Astrocyte (in vitro differentiated cells and primary cell): ENCODE results near the gene DYNLT1. TPM values are rescaled to one million over a fixed set of nuclear protein-coding genes. Genes with fewer than 3 reads are reported as not detected.

Experiments
- DNase-seq: peaks from one replicate; pipeline ENCODE4 v3.0.0-alpha.2; 2010; ENCODE audit warnings: low read depth
- FAIRE-seq: peaks from 2 replicates; lab custom pipeline; 2011; peaks lifted over from hg19 to GRCh38; lab: Jason Lieb, UNC
- H2AFZ ChIP-seq: 2 replicates; pipeline ENCODE4 v1.6.0; 2012; ENCODE audit warnings: low read depth, low read length, inconsistent platforms
- H3K27ac ChIP-seq: 2 replicates; pipeline ENCODE4 v1.5.1; 2011; ENCODE audit warnings: low read depth, low read length, inconsistent platforms
- H3K27me3 ChIP-seq: 2 replicates; pipeline ENCODE4 v1.6.0; 2011; ENCODE audit warnings: low read length, inconsistent platforms; ENCODE audit not compliant: insufficient read depth
- H3K36me3 ChIP-seq: 2 replicates; pipeline ENCODE4 v1.5.1; 2011; ENCODE audit warnings: low read length, inconsistent platforms; ENCODE audit not compliant: insufficient read depth
- H3K4me1 ChIP-seq: 2 replicates; pipeline ENCODE4 v1.5.1; 2011; ENCODE audit warnings: low read length, inconsistent platforms; ENCODE audit not compliant: insufficient read depth
- H3K4me2 ChIP-seq: 2 replicates; pipeline ENCODE4 v1.6.0; 2012; ENCODE audit warnings: low read length, inconsistent platforms
- H3K4me3 ChIP-seq: 2 replicates; pipeline ENCODE4 v1.5.1; 2011; ENCODE audit warnings: low read depth, mild to moderate bottlenecking, low read length, inconsistent platforms; ENCODE audit not compliant: insufficient read depth
- H3K79me2 ChIP-seq: 2 replicates; pipeline ENCODE4 v1.6.0; 2012; ENCODE audit warnings: mild to moderate bottlenecking, low read length, inconsistent platforms; ENCODE audit not compliant: insufficient read depth
- H3K9ac ChIP-seq: 2 replicates; pipeline ENCODE4 v1.6.0; 2012; ENCODE audit warnings: mild to moderate bottlenecking, low read length, inconsistent platforms
- H3K9me3 ChIP-seq: 2 replicates; pipeline ENCODE4 v1.5.1; 2012; ENCODE audit warnings: low read depth, mild to moderate bottlenecking, low read length, inconsistent platforms; ENCODE audit not compliant: insufficient read depth
- H4K20me1 ChIP-seq: 2 replicates; pipeline ENCODE4 v1.6.0; 2012; ENCODE audit warnings: low read length, inconsistent platforms; ENCODE audit not compliant: insufficient read depth
- H3K27ac Mint-ChIP-seq: one replicate; pipeline ENCODE4 v1.8.0; 2021; ENCODE audit warnings: mild to moderate bottlenecking, mixed read lengths; ENCODE audit not compliant: unreplicated experiment
- H3K27me3 Mint-ChIP-seq: one replicate; pipeline ENCODE4 v1.8.0; 2021; ENCODE audit warnings: low read depth, mixed read lengths; ENCODE audit not compliant: unreplicated experiment
- H3K36me3 Mint-ChIP-seq: one replicate; pipeline ENCODE4 v1.8.0; 2021; ENCODE audit warnings: low read depth, mixed read lengths; ENCODE audit not compliant: unreplicated experiment
- H3K4me1 Mint-ChIP-seq: one replicate; pipeline ENCODE4 v1.8.0; 2021; ENCODE audit warnings: low read depth, mixed read lengths; ENCODE audit not compliant: unreplicated experiment
- H3K4me3 Mint-ChIP-seq: one replicate; pipeline ENCODE4 v1.8.0; 2021; ENCODE audit warnings: mild to moderate bottlenecking, moderate library complexity, mixed read lengths; ENCODE audit not compliant: unreplicated experiment
- H3K9me3 Mint-ChIP-seq: one replicate; pipeline ENCODE4 v1.8.0; 2021; ENCODE audit warnings: mild to moderate bottlenecking, mixed read lengths; ENCODE audit not compliant: unreplicated experiment
- EZH2 ChIP-seq: IDR thresholded peaks from 2 replicates; pipeline ENCODE4 v1.6.1; 2012; ENCODE audit warnings: mild to moderate bottlenecking, low read length, inconsistent platforms; ENCODE audit not compliant: insufficient read depth
- total RNA-seq: library from RNA; stranded (reverse); gene quantifications from 2 replicates; pipeline ENCODE4 v1.2.1, GENCODE V29; 2021
- TF ChIP-seq, protein P1 (sequence below): IDR thresholded peaks from 2 replicates; pipeline ENCODE4 v1.5.1; 2011; ENCODE audit warnings: low read depth, mild to moderate bottlenecking, inconsistent platforms, low read length, moderate library complexity; ENCODE audit not compliant: insufficient read depth

Gene DYNLT1
- total RNA-seq, 1 donor from 2014 or later, result 169 TPM

DNA sequence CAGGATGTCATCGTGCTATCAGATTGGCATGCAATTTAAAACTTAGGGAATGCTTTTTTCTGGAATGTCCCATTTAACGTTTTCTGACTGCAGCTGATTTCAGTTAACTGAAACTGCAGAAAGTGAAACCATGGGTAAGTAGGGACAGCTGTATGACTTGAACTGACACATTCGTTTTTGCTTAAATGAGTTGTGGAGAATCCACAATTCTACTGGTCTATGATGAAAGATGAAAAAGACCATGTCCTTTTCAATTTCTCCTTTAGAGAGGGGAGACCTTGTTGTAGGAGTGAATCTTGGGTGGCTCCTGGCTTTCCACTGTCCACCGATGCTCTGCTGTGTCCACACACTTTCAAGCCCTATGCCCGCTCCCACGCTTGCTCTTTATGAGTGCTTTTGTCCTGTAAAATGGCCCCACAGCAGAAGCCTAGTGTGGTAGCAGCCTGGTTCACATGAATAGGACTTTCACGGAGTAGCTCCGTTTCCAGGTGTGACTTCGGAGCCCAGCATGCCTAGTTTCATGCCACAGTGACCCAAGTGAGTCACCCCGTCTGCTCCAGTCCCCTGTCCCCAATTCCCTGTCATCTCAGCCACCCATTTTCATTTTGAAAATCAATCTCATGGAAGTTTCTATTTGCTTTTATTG lies 21.9 kb downstream of the DYNLT1 start:
- DNase-seq, result no peak
- H3K27ac ChIP-seq, result no peak overlapping the region
- Mint-ChIP-seq H3K36me3 (peaks cover 35% of the 10 kb centered on the region), H3K4me3 (no peak overlapping the region), H3K27ac (no peak overlapping the region), H3K4me1 (peaks cover 11% of the 10 kb centered on the region), H3K27me3 (no peaks in the 10 kb centered on the region), H3K9me3 (no peaks in the 10 kb centered on the region)
- H3K4me3 ChIP-seq, result no peak overlapping the region
- H2AFZ ChIP-seq, result no peak overlapping the region
- H3K9ac ChIP-seq, result no peak overlapping the region
- H3K36me3 ChIP-seq, result peaks cover 27% of the 10 kb centered on the region
- H3K4me1 ChIP-seq, result no peaks in the 10 kb centered on the region
- TF ChIP-seq EZH2, result no peak
- no peak for FAIRE-seq
- no peaks in the 10 kb centered on the region for H3K27me3 ChIP-seq
- no peaks in the 10 kb centered on the region for H3K79me2 ChIP-seq
- no peaks in the 10 kb centered on the region for H3K9me3 ChIP-seq
- peaks cover 22% of the 10 kb centered on the region for H4K20me1 ChIP-seq
- no peak overlapping the region for H3K4me2 ChIP-seq

DNA sequence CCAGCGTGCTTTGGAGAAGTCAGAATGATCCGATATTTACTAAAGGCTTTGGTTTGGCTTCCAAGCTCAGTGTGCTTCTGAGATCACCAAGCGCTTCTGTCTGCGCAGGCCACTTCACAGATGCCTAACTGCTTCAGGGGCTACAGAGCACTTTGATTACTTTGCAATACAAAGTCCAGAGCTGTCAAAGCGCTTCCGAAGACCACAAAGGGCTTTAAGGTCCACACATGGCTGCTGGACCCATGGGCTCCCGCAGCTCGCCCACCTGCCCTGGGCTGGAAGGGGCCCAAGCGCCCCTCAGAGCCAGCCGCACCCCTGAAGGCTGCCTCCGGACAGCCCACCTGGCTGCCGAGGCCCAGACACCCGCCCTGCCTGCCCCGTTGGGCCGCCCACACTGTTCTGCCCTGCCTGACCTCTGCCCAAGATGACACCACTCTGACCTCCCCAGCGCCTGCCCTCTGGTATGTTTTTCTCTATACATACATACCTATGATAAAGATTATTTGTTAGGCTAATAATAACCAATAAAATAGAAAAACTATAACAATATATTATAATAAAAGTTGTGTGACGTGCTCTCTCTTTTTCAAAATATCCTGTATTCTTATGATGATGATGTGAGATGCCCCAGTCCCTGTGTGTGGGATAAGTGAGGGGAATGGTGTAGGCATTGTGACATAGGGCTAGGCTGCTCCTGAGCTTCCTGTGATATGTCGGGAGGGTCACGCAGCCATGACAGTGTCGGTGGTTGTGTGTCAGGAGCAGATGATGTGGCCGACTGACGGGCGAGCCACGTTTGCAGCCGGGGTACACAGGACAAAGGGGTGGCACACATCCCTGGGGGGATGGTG lies 22.6 kb downstream of the DYNLT1 start:
- Histone ChIP-seq H3K79me2 (no peaks in the 10 kb centered on the region), H4K20me1 (peaks cover 15% of the 10 kb centered on the region), H3K27me3 (no peaks in the 10 kb centered on the region), H3K4me2 (no peak overlapping the region), H3K4me1 (no peaks in the 10 kb centered on the region), H3K4me3 (no peak overlapping the region), H3K9me3 (no peaks in the 10 kb centered on the region), H3K9ac (no peak overlapping the region), H2AFZ (no peak overlapping the region), H3K27ac (no peak overlapping the region), H3K36me3 (peaks cover 19% of the 10 kb centered on the region)
- peaks cover 11% of the 10 kb centered on the region for H3K4me1 Mint-ChIP-seq
- no peaks in the 10 kb centered on the region for H3K9me3 Mint-ChIP-seq
- DNase-seq, result no peak
- TF ChIP-seq, protein P1, sequence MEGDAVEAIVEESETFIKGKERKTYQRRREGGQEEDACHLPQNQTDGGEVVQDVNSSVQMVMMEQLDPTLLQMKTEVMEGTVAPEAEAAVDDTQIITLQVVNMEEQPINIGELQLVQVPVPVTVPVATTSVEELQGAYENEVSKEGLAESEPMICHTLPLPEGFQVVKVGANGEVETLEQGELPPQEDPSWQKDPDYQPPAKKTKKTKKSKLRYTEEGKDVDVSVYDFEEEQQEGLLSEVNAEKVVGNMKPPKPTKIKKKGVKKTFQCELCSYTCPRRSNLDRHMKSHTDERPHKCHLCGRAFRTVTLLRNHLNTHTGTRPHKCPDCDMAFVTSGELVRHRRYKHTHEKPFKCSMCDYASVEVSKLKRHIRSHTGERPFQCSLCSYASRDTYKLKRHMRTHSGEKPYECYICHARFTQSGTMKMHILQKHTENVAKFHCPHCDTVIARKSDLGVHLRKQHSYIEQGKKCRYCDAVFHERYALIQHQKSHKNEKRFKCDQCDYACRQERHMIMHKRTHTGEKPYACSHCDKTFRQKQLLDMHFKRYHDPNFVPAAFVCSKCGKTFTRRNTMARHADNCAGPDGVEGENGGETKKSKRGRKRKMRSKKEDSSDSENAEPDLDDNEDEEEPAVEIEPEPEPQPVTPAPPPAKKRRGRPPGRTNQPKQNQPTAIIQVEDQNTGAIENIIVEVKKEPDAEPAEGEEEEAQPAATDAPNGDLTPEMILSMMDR, result no peak
- no peak for TF ChIP-seq EZH2
- no peak for FAIRE-seq
- no peak overlapping the region for H3K27ac Mint-ChIP-seq
- H3K36me3 Mint-ChIP-seq, result peaks cover 35% of the 10 kb centered on the region
- H3K27me3 Mint-ChIP-seq, result no peaks in the 10 kb centered on the region
- no peak overlapping the region for H3K4me3 Mint-ChIP-seq

GRCh38 chr6:158620963-158621693 lies 23.4 kb downstream of the DYNLT1 start:
- Mint-ChIP-seq H3K4me1 (peaks cover 11% of the 10 kb centered on the region), H3K27ac (no peak overlapping the region), H3K36me3 (peaks cover 33% of the 10 kb centered on the region), H3K4me3 (no peak overlapping the region), H3K9me3 (no peaks in the 10 kb centered on the region), H3K27me3 (no peaks in the 10 kb centered on the region)
- no peaks in the 10 kb centered on the region for H3K9me3 ChIP-seq
- H3K27ac ChIP-seq, result no peak overlapping the region
- FAIRE-seq, result no peak
- H3K9ac ChIP-seq, result no peak overlapping the region
- TF ChIP-seq, protein P1, result no peak
- TF ChIP-seq EZH2, result no peak
- no peak overlapping the region for H2AFZ ChIP-seq
- no peaks in the 10 kb centered on the region for H3K79me2 ChIP-seq
- DNase-seq, result no peak
- peaks cover 14% of the 10 kb centered on the region for H4K20me1 ChIP-seq
- H3K4me3 ChIP-seq, result no peak overlapping the region
- no peak overlapping the region for H3K4me2 ChIP-seq
- H3K4me1 ChIP-seq, result no peaks in the 10 kb centered on the region
- no peaks in the 10 kb centered on the region for H3K27me3 ChIP-seq
- H3K36me3 ChIP-seq, result peaks cover 11% of the 10 kb centered on the region
